Urothelium cell line (cell line): Measurements from ENCODE around the gene IDH2.
"Not testable (repeated sequence)": the region's sequence is repeated elsewhere in the genome, so short reads cannot be mapped to it uniquely, and the experiment has no call there.

Source experiments
- DNase-seq: peaks from one replicate; pipeline ENCODE4 v3.0.0; 2011; ENCODE audit warnings: low spot score, mixed read lengths
- FAIRE-seq: peaks from 2 replicates; lab custom pipeline; 2011; peaks lifted over from hg19 to GRCh38; lab: Jason Lieb, UNC

The IDH2 gene

GRCh38 chr15:90119367-90119766 is 17.1 kb upstream of the IDH2 start:
- DNase-seq (no peak), FAIRE-seq (no peak)

GRCh38 chr15:90115783-90116182 is 13.5 kb upstream of the IDH2 start:
- DNase-seq, result no peak
- FAIRE-seq, result no peak

- no peak for DNase-seq
- no peak for FAIRE-seq
Observed at GRCh38 chr15:90114451-90114901, 12.2 kb upstream of the IDH2 start.

GRCh38 chr15:90113166-90113565 is 10.9 kb upstream of the IDH2 start:
- FAIRE-seq (no peak), DNase-seq (no peak)

GRCh38 chr15:90109163-90109751 is 7.0 kb upstream of the IDH2 start:
- not testable (repeated sequence) for DNase-seq, FAIRE-seq

GRCh38 chr15:90108038-90108437 is 5.8 kb upstream of the IDH2 start:
- not testable (repeated sequence) for FAIRE-seq, DNase-seq

- DNase-seq, result peak; percentile 87
- FAIRE-seq, result no peak
Observed at GRCh38 chr15:90106522-90107117, 4.4 kb upstream of the IDH2 start.

GRCh38 chr15:90105521-90105920 is 3.3 kb upstream of the IDH2 start:
- FAIRE-seq, result no peak

GRCh38 chr15:90104551-90104950 is 2.3 kb upstream of the IDH2 start:
- FAIRE-seq (no peak), DNase-seq (no peak)

More at GRCh38 chr15:90105521-90105920, 3.3 kb upstream of the IDH2 start:
- DNase-seq, result no peak

- no peak for FAIRE-seq
- no peak for DNase-seq
Observed at GRCh38 chr15:90103701-90104329, 1.5 kb upstream of the IDH2 start.

GRCh38 chr15:90101130-90101968 is 919 bp downstream of the IDH2 start:
- FAIRE-seq, result no peak
- DNase-seq, result no peak

- DNase-seq, result no peak
- no peak for FAIRE-seq
Observed at GRCh38 chr15:90099868-90100831, 2.1 kb downstream of the IDH2 start.

GRCh38 chr15:90099072-90099867 is 3.0 kb downstream of the IDH2 start:
- no peak for FAIRE-seq
- DNase-seq, result no peak

GRCh38 chr15:90097475-90097874 is 4.8 kb downstream of the IDH2 start:
- no peak for DNase-seq
- FAIRE-seq, result no peak

GRCh38 chr15:90095521-90095959 is 6.7 kb downstream of the IDH2 start:
- no peak for DNase-seq

GRCh38 chr15:90091156-90091931 is 10.9 kb downstream of the IDH2 start:
- DNase-seq (no peak), FAIRE-seq (no peak)

More at GRCh38 chr15:90095521-90095959, 6.7 kb downstream of the IDH2 start:
- FAIRE-seq, result no peak

- FAIRE-seq (no peak), DNase-seq (no peak)
Observed at GRCh38 chr15:90090226-90090848, 11.9 kb downstream of the IDH2 start.
